Left lung (tissue), 10 donors: Measurements from ENCODE around the gene CREBL2. TPM values are rescaled to one million over a fixed set of nuclear protein-coding genes. Genes with fewer than 3 reads are reported as not detected.

Experiments
- ATAC-seq: fragments of 200-7000 bp; cut with Tn5 transposase; one replicate; pipeline ENCODE4 v1.9.1; 2020; ENCODE audit warnings: moderate library complexity
- DNase-seq, 4 donors: peaks; one replicate each; pipeline ENCODE4 v3.0.0-alpha.2; 2013 to 2020
- H3K27ac ChIP-seq, 2 donors: fragments of 200-600 bp; sonication (generic) in 1 of 2; one replicate each; pipeline versions ENCODE4 v1.5.0 to v1.8.0; 2020 to 2021
- H3K27me3 ChIP-seq, 2 donors: fragments of 200-600 bp; sonication (generic) in 1 of 2; one replicate each; pipeline versions ENCODE4 v1.5.0 to v1.8.0; 2020 to 2021
- H3K36me3 ChIP-seq, 2 donors: fragments of 200-600 bp; sonication (generic) in 1 of 2; one replicate each; pipeline versions ENCODE4 v1.5.0 to v1.8.0; 2020 to 2021
- H3K4me1 ChIP-seq, 2 donors: fragments of 200-600 bp; one replicate each; pipeline ENCODE4 v1.8.0; 2021
- H3K4me3 ChIP-seq, 2 donors: fragments of 200-600 bp; sonication (generic) in 1 of 2; one replicate each; pipeline versions ENCODE4 v1.5.0 to v1.8.0; 2020 to 2021; ENCODE audit warnings: mild to moderate bottlenecking in 1 of 2
- H3K9me3 ChIP-seq, 2 donors: fragments of 200-600 bp; sonication (generic) in 1 of 2; one replicate each; pipeline versions ENCODE4 v1.5.0 to v1.8.0; 2020 to 2021
- CTCF ChIP-seq, 2 donors: fragments of 200-600 bp; sonication (generic) in 1 of 2; IDR thresholded peaks; one replicate each; pipeline versions ENCODE4 v1.5.0 to v1.8.0; 2021; ENCODE audit warnings: antibody characterized with exemption in 2 of 2
- intact Hi-C, 2 donors: fragments of 100-400 bp; cut with DNase I; formaldehyde crosslinking; loops; one replicate each; pipeline versions ENCODE4 v1.11.2 to v1.14.2; 2022
- polyA plus RNA-seq, 6 donors: library from polyadenylated mRNA; unstranded; fragments of 120-200 nt; gene quantifications; one replicate each; pipeline ENCODE4 v1.2.1, GENCODE V29; 2013; ENCODE audit not compliant: insufficient read length in 6 of 6
- total RNA-seq, 2 donors: library from RNA; stranded (reverse); fragmentation: NEBNext Ultra II Directional; extraction: Animal tissue kit (Norgen Biotek cat#: 25700); gene quantifications; one replicate each; pipeline ENCODE4 v1.2.1, GENCODE V29; 2021
- donor health status: DM: no; HTN: yes; CAD: no.
- donor health status: DM: no; HTN: no; CAD: no.

CREBL2 gene
- total and polyA plus RNA-seq, 8 donors = 23.9 to 35.9 (median 30.9) TPM

DNA sequence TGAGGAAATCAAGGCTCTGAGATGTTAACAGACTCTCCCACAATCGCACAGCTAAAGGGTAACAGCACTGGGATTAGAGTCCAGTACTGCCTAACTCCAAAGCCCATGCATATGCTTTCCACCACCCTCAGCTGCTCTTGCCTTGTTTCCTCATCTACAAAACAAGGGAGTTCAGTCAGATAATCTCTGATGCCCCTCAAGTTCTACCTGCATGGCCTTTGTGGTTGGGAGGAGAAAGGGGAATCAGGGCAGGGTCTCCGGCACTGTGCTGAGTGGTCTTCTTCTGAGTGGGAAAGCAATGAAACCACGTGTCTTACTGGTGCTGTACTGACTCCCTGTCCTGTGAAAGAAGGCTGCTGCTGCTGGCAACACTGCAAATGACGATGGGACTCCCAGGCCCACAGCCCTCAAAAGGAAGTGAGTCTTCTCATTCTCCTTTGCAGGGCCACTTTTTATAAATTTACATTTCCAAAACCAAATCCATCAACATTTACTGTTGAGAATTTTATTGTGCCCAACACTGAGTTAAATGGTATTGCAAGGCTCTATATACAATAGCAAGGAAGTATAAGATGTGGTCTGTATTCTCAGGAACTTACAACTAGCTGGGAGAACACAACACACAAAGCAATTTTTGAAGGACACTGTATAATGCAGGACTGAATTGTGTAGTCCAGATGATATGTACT, 29.3 kb upstream of the CREBL2 start:
- Histone ChIP-seq H3K4me1 (peaks cover 0 to 28% of the 10 kb centered on the region in 2 donors), H3K9me3 (no peaks in the 10 kb centered on the region), H3K27me3 (no peaks in the 10 kb centered on the region), H3K4me3 (no peak overlapping the region), H3K27ac (peak overlapping the region; percentile 58 to 66), H3K36me3 (no peaks in the 10 kb centered on the region)
- intact Hi-C loops = no loop called here
- no peak for ATAC-seq
- no peak for TF ChIP-seq CTCF (IDR thresholded peaks at IDR 0.05)
- no peak for DNase-seq

- H3K4me1 ChIP-seq = peaks cover 0 to 28% of the 10 kb centered on the region in 2 donors
- peak; percentile 93 for ATAC-seq
- H3K27me3 ChIP-seq = no peaks in the 10 kb centered on the region
- no peak for TF ChIP-seq CTCF (IDR thresholded peaks at IDR 0.05)
- no peaks in the 10 kb centered on the region for H3K36me3 ChIP-seq
- H3K9me3 ChIP-seq = no peaks in the 10 kb centered on the region
- H3K27ac ChIP-seq = peak overlapping the region; percentile 58 to 66
- DNase-seq = peak in 2 of 4 donors; percentile 12 to 47
- intact Hi-C loops = no loop called here
- no peak overlapping the region for H3K4me3 ChIP-seq
Measured at GRCh38 chr12:12582895-12583303, 28.8 kb upstream of the CREBL2 start.

GRCh38 chr12:12583510-12584178, 28.0 kb upstream of the CREBL2 start:
- no peaks in the 10 kb centered on the region for H3K9me3 ChIP-seq
- DNase-seq (no peak), ATAC-seq (no peak)
- no peak for TF ChIP-seq CTCF (IDR thresholded peaks at IDR 0.05)
- H3K27ac ChIP-seq = peak overlapping the region in 1 of 2 donors; percentile 66
- H3K4me3 ChIP-seq = no peak overlapping the region
- H3K27me3 ChIP-seq = no peaks in the 10 kb centered on the region
- peaks cover 0 to 28% of the 10 kb centered on the region in 2 donors for H3K4me1 ChIP-seq
- intact Hi-C loops = no loop called here
- no peaks in the 10 kb centered on the region for H3K36me3 ChIP-seq

GRCh38 chr12:12585115-12585863, 26.4 kb upstream of the CREBL2 start:
- Histone ChIP-seq H3K27me3 (no peaks in the 10 kb centered on the region), H3K36me3 (no peaks in the 10 kb centered on the region), H3K27ac (no peak overlapping the region), H3K9me3 (no peaks in the 10 kb centered on the region), H3K4me1 (peaks cover 0 to 28% of the 10 kb centered on the region in 2 donors), H3K4me3 (no peak overlapping the region)
- TF ChIP-seq CTCF (IDR thresholded peaks at IDR 0.05) = no peak
- ATAC-seq = peak; percentile 11
- no peak for DNase-seq
- intact Hi-C loops = no loop called here
